Natural killer cell (primary cell): Measurements from ENCODE around the gene DHRS7B. TPM values are rescaled to one million over a fixed set of nuclear protein-coding genes. Genes with fewer than 3 reads are reported as not detected.

Experiments
- ATAC-seq, 3 donors: fragments of 150-1000 bp in 2 of 3; fragments of 200-7000 bp in 1 of 3; cut with Tn5 transposase; 1 replicate in 1 of 3; 2 replicates in 2 of 3; pipeline ENCODE4 v1.10.0; 2021; ENCODE audit warnings: mild to moderate bottlenecking in 2 of 3, moderate library complexity in 2 of 3
- DNase-seq, 2 donors: peaks; one replicate each; pipeline versions ENCODE4 v3.0.0 to v3.0.0-alpha.2; 2013 to 2021; ENCODE audit warnings: mixed read lengths in 1 of 2
- H3K27ac ChIP-seq: one replicate; pipeline ENCODE4 v1.5.1; 2013; ENCODE audit warnings: mild to moderate bottlenecking, low read length
- H3K27me3 ChIP-seq: one replicate; pipeline ENCODE4 v1.6.1; 2013; ENCODE audit warnings: low read length; ENCODE audit not compliant: control insufficient read depth, insufficient read depth
- H3K36me3 ChIP-seq: one replicate; pipeline ENCODE4 v1.6.1; 2013; ENCODE audit warnings: low read length; ENCODE audit not compliant: control insufficient read depth, insufficient read depth
- H3K4me1 ChIP-seq: one replicate; pipeline ENCODE4 v1.6.1; 2013; ENCODE audit warnings: low read length; ENCODE audit not compliant: control insufficient read depth, insufficient read depth
- H3K4me3 ChIP-seq: one replicate; pipeline ENCODE4 v1.5.1; 2013; ENCODE audit warnings: low read length
- H3K9me3 ChIP-seq: one replicate; pipeline ENCODE4 v1.6.1; 2013; ENCODE audit warnings: low read length; ENCODE audit not compliant: control insufficient read depth, insufficient read depth
- H3K27ac Mint-ChIP-seq, 2 donors: one replicate each; pipeline ENCODE4 v1.8.0; 2022; ENCODE audit warnings: mild to moderate bottlenecking in 2 of 2, mixed read lengths in 2 of 2, moderate library complexity in 1 of 2
- H3K27me3 Mint-ChIP-seq, 2 donors: one replicate each; pipeline ENCODE4 v1.8.0; 2022; ENCODE audit warnings: low read depth in 2 of 2, mixed read lengths in 2 of 2
- H3K36me3 Mint-ChIP-seq: one replicate; pipeline ENCODE4 v1.8.0; 2022; ENCODE audit warnings: mixed read lengths
- H3K4me1 Mint-ChIP-seq, 2 donors: one replicate each; pipeline ENCODE4 v1.8.0; 2022; ENCODE audit warnings: mixed read lengths in 2 of 2
- H3K4me3 Mint-ChIP-seq: one replicate; pipeline ENCODE4 v1.8.0; 2022; ENCODE audit warnings: mild to moderate bottlenecking, moderate library complexity, mixed read lengths
- H3K9me3 Mint-ChIP-seq, 2 donors: one replicate each; pipeline ENCODE4 v1.8.0; 2022; ENCODE audit warnings: mixed read lengths in 2 of 2
- CTCF ChIP-seq: fragments of 200-600 bp; IDR thresholded peaks from one replicate; pipeline ENCODE4 v1.8.0; 2022; ENCODE audit warnings: antibody characterized with exemption
- WGBS: methylation state at CpG from one replicate; pipeline ENCODE4 v1.1.7; 2013; ENCODE audit warnings: missing lambda C conversion rate; ENCODE audit not compliant: insufficient coverage; 5-methylcytosine and 5-hydroxymethylcytosine counted together
- intact Hi-C: fragments of 100-400 bp; cut with micrococcal nuclease; formaldehyde crosslinking; loops from one replicate; pipeline ENCODE4 v1.14.2; 2022
- total RNA-seq, 4 donors: library from RNA; stranded (reverse); fragments of 120-200 nt in 1 of 4; gene quantifications; one replicate each; pipeline versions ENCODE4 v1.2.3 to v1.2.4, GENCODE V29; 2013 to 2022

Gene DHRS7B
- total RNA-seq, 3 donors from 2014 or later (not counting 1 experiment from before 2014, with no cell fraction given) = 10.3 to 13.4 (median 11.5) TPM

- Mint-ChIP-seq H3K27me3 (no peaks in the 10 kb centered on the region), H3K27ac (peak overlapping the region in 1 of 2 donors; percentile 40), H3K36me3 (no peaks in the 10 kb centered on the region), H3K4me1 (peaks cover 0 to 30% of the 10 kb centered on the region in 2 donors), H3K9me3 (no peaks in the 10 kb centered on the region), H3K4me3 (no peak overlapping the region)
- no peak for TF ChIP-seq CTCF
- Histone ChIP-seq H3K27me3 (no peaks in the 10 kb centered on the region), H3K36me3 (peaks cover 2% of the 10 kb centered on the region), H3K9me3 (no peaks in the 10 kb centered on the region), H3K4me3 (no peak overlapping the region), H3K27ac (no peak overlapping the region), H3K4me1 (peaks cover 4% of the 10 kb centered on the region)
- ATAC-seq (no peak), DNase-seq (no peak)
- intact Hi-C loops = no loop called here
- WGBS = 69% methylated on average over 5 of the region's 5 CpGs
Observed at GRCh38 chr17:21166595-21167210, 39.9 kb downstream of the DHRS7B start.

- Histone ChIP-seq H3K9me3 (no peaks in the 10 kb centered on the region), H3K27me3 (no peaks in the 10 kb centered on the region), H3K36me3 (peaks cover 2% of the 10 kb centered on the region), H3K27ac (no peak overlapping the region), H3K4me3 (no peak overlapping the region), H3K4me1 (peaks cover 4% of the 10 kb centered on the region)
- no peak for ATAC-seq
- Mint-ChIP-seq H3K27me3 (no peaks in the 10 kb centered on the region), H3K4me1 (peaks cover 0 to 33% of the 10 kb centered on the region in 2 donors), H3K4me3 (no peak overlapping the region), H3K9me3 (no peaks in the 10 kb centered on the region), H3K36me3 (no peaks in the 10 kb centered on the region), H3K27ac (no peak overlapping the region)
- intact Hi-C loops = no loop called here
- DNase-seq = no peak
- WGBS = 89% methylated on average over 5 of the region's 5 CpGs
- TF ChIP-seq CTCF = no peak
Observed at GRCh38 chr17:21167303-21167702, 40.5 kb downstream of the DHRS7B start.

DNA sequence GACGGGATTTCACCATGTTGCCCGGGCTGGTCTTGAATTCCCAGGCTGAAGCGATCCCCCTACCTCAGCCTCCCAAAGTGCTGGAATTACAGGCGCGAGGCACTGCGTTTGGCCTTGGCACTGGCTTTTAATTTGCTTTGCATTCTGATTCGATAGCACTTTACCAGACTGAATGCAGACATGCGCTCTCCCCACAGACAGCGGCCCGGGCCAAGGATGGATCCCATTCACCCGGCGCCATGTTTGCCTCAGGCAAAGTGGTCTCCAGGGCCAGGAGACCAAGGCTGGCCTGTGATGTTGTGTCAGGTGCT lies 41.7 kb downstream of the DHRS7B start:
- no peak overlapping the region for H3K4me3 Mint-ChIP-seq
- ATAC-seq (no peak), DNase-seq (no peak)
- H3K36me3 Mint-ChIP-seq = no peaks in the 10 kb centered on the region
- WGBS = 98% methylated on average over 12 of the region's 12 CpGs
- H3K4me1 Mint-ChIP-seq = peaks cover 0 to 39% of the 10 kb centered on the region in 2 donors
- peaks cover 4% of the 10 kb centered on the region for H3K4me1 ChIP-seq
- no peaks in the 10 kb centered on the region for H3K27me3 Mint-ChIP-seq
- no peaks in the 10 kb centered on the region for H3K9me3 ChIP-seq
- H3K9me3 Mint-ChIP-seq = no peaks in the 10 kb centered on the region
- H3K27ac Mint-ChIP-seq = no peak overlapping the region
- H3K4me3 ChIP-seq = no peak overlapping the region
- TF ChIP-seq CTCF = no peak
- H3K36me3 ChIP-seq = peaks cover 11% of the 10 kb centered on the region
- H3K27ac ChIP-seq = no peak overlapping the region
- intact Hi-C loops = no loop called here
- no peaks in the 10 kb centered on the region for H3K27me3 ChIP-seq

- H3K9me3 Mint-ChIP-seq = no peaks in the 10 kb centered on the region
- Histone ChIP-seq H3K4me3 (no peak overlapping the region), H3K36me3 (peaks cover 15% of the 10 kb centered on the region), H3K4me1 (peaks cover 4% of the 10 kb centered on the region), H3K27ac (no peak overlapping the region), H3K27me3 (no peaks in the 10 kb centered on the region), H3K9me3 (no peaks in the 10 kb centered on the region)
- no peak overlapping the region for H3K4me3 Mint-ChIP-seq
- no peak for TF ChIP-seq CTCF
- intact Hi-C loops = no loop called here
- no peak overlapping the region for H3K27ac Mint-ChIP-seq
- peaks cover 0 to 39% of the 10 kb centered on the region in 2 donors for H3K4me1 Mint-ChIP-seq
- 97% methylated on average over 7 of the region's 7 CpGs for WGBS
- ATAC-seq = no peak
- no peak for DNase-seq
- no peaks in the 10 kb centered on the region for H3K27me3 Mint-ChIP-seq
- no peaks in the 10 kb centered on the region for H3K36me3 Mint-ChIP-seq
Observed at GRCh38 chr17:21169496-21169895, 42.7 kb downstream of the DHRS7B start.
